ENCODE measurements around the gene KLHL10. TPM values are rescaled to one million over a fixed set of nuclear protein-coding genes. Genes with fewer than 3 reads are reported as not detected.

KLHL10 gene
- total and polyA plus RNA-seq, 2 of the 13 experiments (the other 11 are each of a cell fraction or from before 2014, with no cell fraction given): 0.04 to 0.08 TPM

GRCh38 chr17:41864836-41865595 is 27.4 kb downstream of the KLHL10 start, which contains the start of gene KLHL11 (continued):
- TF ChIP-seq, protein P1, sequence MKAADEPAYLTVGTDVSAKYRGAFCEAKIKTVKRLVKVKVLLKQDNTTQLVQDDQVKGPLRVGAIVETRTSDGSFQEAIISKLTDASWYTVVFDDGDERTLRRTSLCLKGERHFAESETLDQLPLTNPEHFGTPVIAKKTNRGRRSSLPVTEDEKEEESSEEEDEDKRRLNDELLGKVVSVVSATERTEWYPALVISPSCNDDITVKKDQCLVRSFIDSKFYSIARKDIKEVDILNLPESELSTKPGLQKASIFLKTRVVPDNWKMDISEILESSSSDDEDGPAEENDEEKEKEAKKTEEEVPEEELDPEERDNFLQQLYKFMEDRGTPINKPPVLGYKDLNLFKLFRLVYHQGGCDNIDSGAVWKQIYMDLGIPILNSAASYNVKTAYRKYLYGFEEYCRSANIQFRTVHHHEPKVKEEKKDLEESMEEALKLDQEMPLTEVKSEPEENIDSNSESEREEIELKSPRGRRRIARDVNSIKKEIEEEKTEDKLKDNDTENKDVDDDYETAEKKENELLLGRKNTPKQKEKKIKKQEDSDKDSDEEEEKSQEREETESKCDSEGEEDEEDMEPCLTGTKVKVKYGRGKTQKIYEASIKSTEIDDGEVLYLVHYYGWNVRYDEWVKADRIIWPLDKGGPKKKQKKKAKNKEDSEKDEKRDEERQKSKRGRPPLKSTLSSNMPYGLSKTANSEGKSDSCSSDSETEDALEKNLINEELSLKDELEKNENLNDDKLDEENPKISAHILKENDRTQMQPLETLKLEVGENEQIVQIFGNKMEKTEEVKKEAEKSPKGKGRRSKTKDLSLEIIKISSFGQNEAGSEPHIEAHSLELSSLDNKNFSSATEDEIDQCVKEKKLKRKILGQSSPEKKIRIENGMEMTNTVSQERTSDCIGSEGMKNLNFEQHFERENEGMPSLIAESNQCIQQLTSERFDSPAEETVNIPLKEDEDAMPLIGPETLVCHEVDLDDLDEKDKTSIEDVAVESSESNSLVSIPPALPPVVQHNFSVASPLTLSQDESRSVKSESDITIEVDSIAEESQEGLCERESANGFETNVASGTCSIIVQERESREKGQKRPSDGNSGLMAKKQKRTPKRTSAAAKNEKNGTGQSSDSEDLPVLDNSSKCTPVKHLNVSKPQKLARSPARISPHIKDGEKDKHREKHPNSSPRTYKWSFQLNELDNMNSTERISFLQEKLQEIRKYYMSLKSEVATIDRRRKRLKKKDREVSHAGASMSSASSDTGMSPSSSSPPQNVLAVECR (CRISPR knock-in tag; IDR thresholded peaks at IDR 0.05; ENCODE audit: borderline replicate concordance): peak; percentile 95
- peak; percentile 41; the same call in 1 of the 2 replicates for TF ChIP-seq ZNF337 (CRISPR knock-in tag; IDR thresholded peaks at IDR 0.05; ENCODE audit: borderline replicate concordance, low read depth)
- peak; percentile 85; the same call in 1 of the 2 replicates for TF ChIP-seq ZNF547 (CRISPR knock-in tag; IDR thresholded peaks at IDR 0.05)
- TF ChIP-seq XRCC5 (optimal IDR thresholded peaks at IDR 0.05; ENCODE audit: low read length): peak; percentile 60
- TF ChIP-seq, protein P2, sequence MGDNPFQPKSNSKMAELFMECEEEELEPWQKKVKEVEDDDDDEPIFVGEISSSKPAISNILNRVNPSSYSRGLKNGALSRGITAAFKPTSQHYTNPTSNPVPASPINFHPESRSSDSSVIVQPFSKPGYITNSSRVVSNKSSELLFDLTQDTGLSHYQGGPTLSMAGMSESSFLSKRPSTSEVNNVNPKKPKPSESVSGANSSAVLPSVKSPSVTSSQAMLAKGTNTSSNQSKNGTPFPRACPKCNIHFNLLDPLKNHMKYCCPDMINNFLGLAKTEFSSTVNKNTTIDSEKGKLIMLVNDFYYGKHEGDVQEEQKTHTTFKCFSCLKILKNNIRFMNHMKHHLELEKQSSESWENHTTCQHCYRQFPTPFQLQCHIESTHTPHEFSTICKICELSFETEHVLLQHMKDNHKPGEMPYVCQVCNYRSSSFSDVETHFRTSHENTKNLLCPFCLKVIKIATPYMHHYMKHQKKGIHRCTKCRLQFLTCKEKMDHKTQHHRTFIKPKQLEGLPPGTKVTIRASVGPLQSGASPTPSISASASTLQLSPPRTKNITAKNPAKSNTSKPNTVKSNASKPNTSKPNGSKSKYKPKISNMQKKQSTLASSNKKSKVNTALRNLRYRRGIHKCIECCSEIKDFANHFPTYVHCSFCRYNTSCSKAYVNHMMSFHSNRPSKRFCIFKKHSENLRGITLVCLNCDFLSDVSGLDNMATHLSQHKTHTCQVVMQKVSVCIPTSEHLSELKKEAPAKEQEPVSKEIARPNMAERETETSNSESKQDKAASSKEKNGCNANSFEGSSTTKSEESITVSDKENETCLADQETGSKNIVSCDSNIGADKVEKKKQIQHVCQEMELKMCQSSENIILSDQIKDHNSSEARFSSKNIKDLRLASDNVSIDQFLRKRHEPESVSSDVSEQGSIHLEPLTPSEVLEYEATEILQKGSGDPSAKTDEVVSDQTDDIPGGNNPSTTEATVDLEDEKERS (CRISPR knock-in tag; IDR thresholded peaks at IDR 0.05): no peak
- TF ChIP-seq ATF1 (CRISPR knock-in tag; IDR thresholded peaks at IDR 0.05): no peak
- TF ChIP-seq TOPORS (CRISPR knock-in tag; IDR thresholded peaks at IDR 0.05): no peak; the same call in 1 of the 2 replicates
- TF ChIP-seq CCAR2 (optimal IDR thresholded peaks at IDR 0.05; ENCODE audit: low read depth, low read length): no peak
- TF ChIP-seq SP5 (CRISPR knock-in tag; IDR thresholded peaks at IDR 0.05; ENCODE audit: borderline replicate concordance, low read depth): 0 out of 2 replicates have a peak, but pooled peaks have one; percentile 33
- TF ChIP-seq MLLT10 (CRISPR knock-in tag; IDR thresholded peaks at IDR 0.05): no peak
- TF ChIP-seq SMC3 (IDR thresholded peaks at IDR 0.05; ENCODE audit: low read length): no peak
- TF ChIP-seq ZIK1 (CRISPR knock-in tag; IDR thresholded peaks at IDR 0.05; ENCODE audit: borderline replicate concordance, low read depth): peak; percentile 64
- TF ChIP-seq ZNF335 (CRISPR knock-in tag; IDR thresholded peaks at IDR 0.05): no peak
- 0 out of 2 replicates have a peak, but pooled peaks have one; percentile 26 for TF ChIP-seq ZNF83 (CRISPR knock-in tag; IDR thresholded peaks at IDR 0.05; ENCODE audit: borderline replicate concordance)
- no peak for TF ChIP-seq FOXP1 (IDR thresholded peaks at IDR 0.05)
- TF ChIP-seq FOXP1 (CRISPR knock-in tag; IDR thresholded peaks at IDR 0.05): no peak
- no peak for TF ChIP-seq GLMP (CRISPR knock-in tag; IDR thresholded peaks at IDR 0.05; ENCODE audit: borderline replicate concordance)
- TF ChIP-seq GABPA (IDR thresholded peaks at IDR 0.05; ENCODE audit: low read depth, low read length): no peak
- no peak for TF ChIP-seq GABPA (CRISPR knock-in tag; IDR thresholded peaks at IDR 0.05; ENCODE audit: low read depth)
- TF ChIP-seq RFX3 (CRISPR knock-in tag; IDR thresholded peaks at IDR 0.05): no peak
- TF ChIP-seq NCOR1 (IDR thresholded peaks at IDR 0.05; ENCODE audit: borderline replicate concordance, low read length): no peak
- no peak for TF ChIP-seq ZBTB21 (CRISPR knock-in tag; IDR thresholded peaks at IDR 0.05)
